ENCODE measurements around the gene MS4A15. TPM values are rescaled to one million over a fixed set of nuclear protein-coding genes. Genes with fewer than 3 reads are reported as not detected.
"Not testable (repeated sequence)": the region's sequence is repeated elsewhere in the genome, so short reads cannot be mapped to it uniquely, and the experiment has no call there.

MS4A15 gene
- total RNA-seq, 2 donors from 2014 or later: not detected

- H3K4me1 ChIP-seq: peaks cover 2% of the 10 kb centered on the region
- H3K27me3 ChIP-seq: no peaks in the 10 kb centered on the region
- intact Hi-C loops (cut with DNase I): no loop called here
- no peak overlapping the region for H3K4me3 ChIP-seq
- H3K9me3 ChIP-seq: no peaks in the 10 kb centered on the region
- ATAC-seq (no peak), DNase-seq (no peak)
- TF ChIP-seq POLR2A (IDR thresholded peaks at IDR 0.05) (no peak), CTCF (IDR thresholded peaks at IDR 0.05) (no peak)
- no peak overlapping the region for H3K27ac ChIP-seq
- H3K36me3 ChIP-seq (replicated peaks in 1 of 2; ENCODE audit: insufficient read depth in 1 of 2, low read depth in 2 of 2): no peaks in the 10 kb centered on the region
- 71 to 76% methylated on average over 7 to 8 of the region's 8 CpGs for WGBS, 2 donors
Measured at GRCh38 chr11:60748821-60749220, 7.8 kb upstream of the MS4A15 start.

DNA sequence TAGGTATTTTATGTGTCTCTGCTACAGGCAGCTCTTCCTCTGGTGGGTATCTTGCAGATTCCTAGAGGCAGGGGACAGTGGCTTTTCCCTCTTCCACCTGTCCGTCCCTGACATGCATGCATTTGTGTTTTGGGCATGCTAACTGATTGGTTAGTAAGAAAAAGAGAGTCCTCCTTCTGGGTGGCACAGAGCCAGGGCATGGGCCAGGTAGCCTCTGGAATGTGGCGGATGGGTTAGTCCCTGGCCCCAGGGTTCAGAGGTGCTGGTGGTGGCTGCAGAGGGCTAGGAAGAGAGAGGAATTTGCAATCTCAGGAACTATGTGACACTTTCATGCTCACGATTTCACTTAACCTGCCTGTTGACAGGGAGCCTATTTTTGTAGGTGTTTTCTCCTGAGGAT lies 5.8 kb upstream of the MS4A15 start:
- no peaks in the 10 kb centered on the region for H3K9me3 ChIP-seq
- ATAC-seq (no peak), DNase-seq (no peak)
- H3K27ac ChIP-seq: no peak overlapping the region
- no peaks in the 10 kb centered on the region for H3K27me3 ChIP-seq
- no peak overlapping the region for H3K4me3 ChIP-seq
- TF ChIP-seq CTCF (IDR thresholded peaks at IDR 0.05) (no peak), POLR2A (IDR thresholded peaks at IDR 0.05) (no peak)
- no peaks in the 10 kb centered on the region for H3K36me3 ChIP-seq (replicated peaks in 1 of 2; ENCODE audit: insufficient read depth in 1 of 2, low read depth in 2 of 2)
- H3K4me1 ChIP-seq: peaks cover 2% of the 10 kb centered on the region
- WGBS, 2 donors: 58 to 63% methylated on average over 3 of the region's 3 CpGs
- intact Hi-C loops (cut with DNase I): loop anchor here (10.0 kb wide), 1 partner anchor 46 kb away; no protein-coding TSS in a partner anchor

GRCh38 chr11:60753309-60753708 lies 3.4 kb upstream of the MS4A15 start:
- intact Hi-C loops (cut with DNase I): loop anchor here (10.0 kb wide), 1 partner anchor 49 kb away; no protein-coding TSS in a partner anchor
- Histone ChIP-seq H3K4me3 (no peak overlapping the region), H3K27ac (no peak overlapping the region), H3K4me1 (peaks cover 8% of the 10 kb centered on the region), H3K27me3 (no peaks in the 10 kb centered on the region), H3K9me3 (no peaks in the 10 kb centered on the region), H3K36me3 (replicated peaks in 1 of 2; ENCODE audit: insufficient read depth in 1 of 2, low read depth in 2 of 2) (no peaks in the 10 kb centered on the region)
- TF ChIP-seq POLR2A (IDR thresholded peaks at IDR 0.05) (no peak), CTCF (IDR thresholded peaks at IDR 0.05) (no peak)
- DNase-seq (no peak), ATAC-seq (no peak)
- WGBS, 2 donors: 62% methylated on average over 4 of the region's 4 CpGs

GRCh38 chr11:60754887-60755286 lies 1.8 kb upstream of the MS4A15 start:
- DNase-seq: no peak
- Histone ChIP-seq H3K27ac (no peak overlapping the region), H3K4me1 (peaks cover 8% of the 10 kb centered on the region), H3K27me3 (no peaks in the 10 kb centered on the region), H3K36me3 (replicated peaks in 1 of 2; ENCODE audit: insufficient read depth in 1 of 2, low read depth in 2 of 2) (no peaks in the 10 kb centered on the region), H3K4me3 (no peak overlapping the region), H3K9me3 (no peaks in the 10 kb centered on the region)
- ATAC-seq: no peak
- 87 to 93% methylated on average over 6 of the region's 6 CpGs for WGBS, 2 donors
- intact Hi-C loops (cut with DNase I): loop anchor here (10.0 kb wide), 1 partner anchor 50 kb away; no protein-coding TSS in a partner anchor
- no peak for TF ChIP-seq POLR2A (IDR thresholded peaks at IDR 0.05)
- no peak for TF ChIP-seq CTCF (IDR thresholded peaks at IDR 0.05)

- no peak for DNase-seq
- WGBS, 2 donors: 73 to 76% methylated on average over 19 of the region's 19 CpGs
- ATAC-seq: no peak
- no peak overlapping the region for H3K4me3 ChIP-seq
- no peaks in the 10 kb centered on the region for H3K27me3 ChIP-seq
- no peaks in the 10 kb centered on the region for H3K9me3 ChIP-seq
- H3K27ac ChIP-seq: no peak overlapping the region
- no peaks in the 10 kb centered on the region for H3K36me3 ChIP-seq (replicated peaks in 1 of 2; ENCODE audit: insufficient read depth in 1 of 2, low read depth in 2 of 2)
- TF ChIP-seq CTCF (IDR thresholded peaks at IDR 0.05): no peak
- TF ChIP-seq POLR2A (IDR thresholded peaks at IDR 0.05): no peak
- intact Hi-C loops (cut with DNase I): loop anchor here (10.0 kb wide), 1 partner anchor 53 kb away; no protein-coding TSS in a partner anchor
- peaks cover 10% of the 10 kb centered on the region for H3K4me1 ChIP-seq
Measured at GRCh38 chr11:60757231-60757800, 649 bp downstream of the MS4A15 start.

DNA sequence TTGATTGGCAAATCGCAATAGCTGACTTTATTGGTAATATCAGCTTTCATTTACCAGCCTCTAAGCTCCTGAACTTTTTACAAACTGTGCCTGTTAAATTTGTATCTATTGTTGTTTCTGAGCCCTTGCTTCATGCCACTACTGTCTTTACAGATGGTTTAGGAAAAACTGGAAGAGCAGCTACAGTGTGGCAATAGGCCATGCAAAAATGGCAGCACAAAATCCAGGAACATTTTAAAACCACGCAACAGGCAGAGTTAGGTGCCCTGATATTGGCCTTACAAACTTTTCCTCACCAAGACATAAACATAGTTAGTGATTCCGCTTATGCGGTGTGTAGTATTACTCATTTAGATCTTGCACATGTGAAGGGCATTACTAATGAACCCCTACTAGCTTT lies 2.0 kb downstream of the MS4A15 start:
- not testable (repeated sequence) for H3K27me3 ChIP-seq; ATAC-seq; H3K27ac ChIP-seq; H3K36me3 ChIP-seq (replicated peaks in 1 of 2; ENCODE audit: insufficient read depth in 1 of 2, low read depth in 2 of 2); H3K9me3 ChIP-seq; H3K4me3 ChIP-seq; DNase-seq
- intact Hi-C loops (cut with DNase I): loop anchor here (10.0 kb wide), 1 partner anchor 54 kb away; no protein-coding TSS in a partner anchor
- WGBS, 2 donors: 94 to 96% methylated on average over 4 of the region's 4 CpGs
- peaks cover 23% of the 10 kb centered on the region for H3K4me1 ChIP-seq

GRCh38 chr11:60759438-60760225 lies 3.0 kb downstream of the MS4A15 start:
- DNase-seq; H3K27me3 ChIP-seq; H3K9me3 ChIP-seq; H3K4me3 ChIP-seq; ATAC-seq; H3K36me3 ChIP-seq (replicated peaks in 1 of 2; ENCODE audit: insufficient read depth in 1 of 2, low read depth in 2 of 2); H3K27ac ChIP-seq: not testable (repeated sequence)
- H3K4me1 ChIP-seq: peaks cover 30% of the 10 kb centered on the region
- intact Hi-C loops (cut with DNase I): loop anchor here (10.0 kb wide), 1 partner anchor 55 kb away; no protein-coding TSS in a partner anchor
- 71 to 73% methylated on average over 22 of the region's 22 CpGs for WGBS, 2 donors
